Transverse colon (tissue), 4 donors: Measurements from ENCODE around the gene PLEKHG2.

Experiments
- EP300 ChIP-seq: sonication (generic); formaldehyde crosslinking; IDR thresholded peaks from one replicate; pipeline ENCODE4 v1.6.1; 2017; ENCODE audit warnings: antibody characterized with exemption, low read depth
- POLR2A ChIP-seq: fragments of 450-650 bp; IDR thresholded peaks from one replicate; pipeline ENCODE4 v1.6.1; 2016; ENCODE audit warnings: antibody characterized with exemption, mild to moderate bottlenecking, moderate library complexity
- POLR2AphosphoS5 ChIP-seq, 3 donors: sonication (generic); formaldehyde crosslinking; IDR thresholded peaks; one replicate each; pipeline ENCODE4 v1.6.1; 2016; ENCODE audit warnings: antibody characterized with exemption in 3 of 3
- TF ChIP-seq, protein P1 (sequence below), 5 experiments: fragments of 200-600 bp in 3 of 5; fragments of 450-650 bp in 2 of 5; sonication (generic) in 3 of 5; IDR thresholded peaks; 1 replicate in 2 of 5; 2 replicates in 3 of 5; pipeline ENCODE4 v1.5.1; 2016 to 2017; ENCODE audit warnings: antibody characterized with exemption in 5 of 5, inconsistent platforms in 3 of 5, mild to moderate bottlenecking in 2 of 5, moderate library complexity in 1 of 5

DNA sequence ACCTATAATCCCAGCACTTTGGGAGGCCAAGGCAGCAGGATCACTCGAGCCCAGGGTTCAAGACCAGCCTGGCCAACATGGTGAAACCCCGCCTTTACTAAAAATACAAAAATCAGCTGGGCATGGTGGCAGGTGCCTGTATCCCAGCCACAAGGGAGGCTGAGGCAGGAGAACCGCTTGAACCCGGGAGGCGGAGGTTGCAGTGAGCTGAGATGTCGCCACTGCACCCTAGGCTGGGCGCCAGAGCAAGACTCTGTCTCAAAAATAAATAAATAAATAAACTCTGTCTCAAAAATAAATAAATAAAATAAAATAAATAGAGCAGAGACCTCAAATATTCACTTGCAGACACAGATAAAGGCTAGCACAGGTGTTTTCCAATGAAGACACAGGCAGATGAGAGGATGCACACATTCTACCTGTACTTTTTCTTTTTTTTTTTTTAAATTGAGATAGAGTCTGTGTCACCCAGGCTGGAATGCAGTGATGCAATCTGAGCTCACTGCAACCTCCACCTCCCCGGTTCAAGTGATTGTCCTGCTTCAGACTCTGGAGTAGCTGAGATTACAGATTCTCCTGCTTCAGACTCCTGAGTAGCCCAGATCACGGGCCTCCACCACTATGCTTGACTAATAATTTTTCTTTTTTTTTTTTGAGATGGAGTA, 25.9 kb downstream of the PLEKHG2 start:
- TF ChIP-seq, protein P1, sequence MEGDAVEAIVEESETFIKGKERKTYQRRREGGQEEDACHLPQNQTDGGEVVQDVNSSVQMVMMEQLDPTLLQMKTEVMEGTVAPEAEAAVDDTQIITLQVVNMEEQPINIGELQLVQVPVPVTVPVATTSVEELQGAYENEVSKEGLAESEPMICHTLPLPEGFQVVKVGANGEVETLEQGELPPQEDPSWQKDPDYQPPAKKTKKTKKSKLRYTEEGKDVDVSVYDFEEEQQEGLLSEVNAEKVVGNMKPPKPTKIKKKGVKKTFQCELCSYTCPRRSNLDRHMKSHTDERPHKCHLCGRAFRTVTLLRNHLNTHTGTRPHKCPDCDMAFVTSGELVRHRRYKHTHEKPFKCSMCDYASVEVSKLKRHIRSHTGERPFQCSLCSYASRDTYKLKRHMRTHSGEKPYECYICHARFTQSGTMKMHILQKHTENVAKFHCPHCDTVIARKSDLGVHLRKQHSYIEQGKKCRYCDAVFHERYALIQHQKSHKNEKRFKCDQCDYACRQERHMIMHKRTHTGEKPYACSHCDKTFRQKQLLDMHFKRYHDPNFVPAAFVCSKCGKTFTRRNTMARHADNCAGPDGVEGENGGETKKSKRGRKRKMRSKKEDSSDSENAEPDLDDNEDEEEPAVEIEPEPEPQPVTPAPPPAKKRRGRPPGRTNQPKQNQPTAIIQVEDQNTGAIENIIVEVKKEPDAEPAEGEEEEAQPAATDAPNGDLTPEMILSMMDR (IDR thresholded peaks at IDR 0.05) = no peak
- TF ChIP-seq EP300 = no peak
- no peak for TF ChIP-seq POLR2A
- no peak for TF ChIP-seq POLR2AphosphoS5 (IDR thresholded peaks at IDR 0.05)
